AG09319 (cell line): ENCODE results near the gene PARN.

ENCODE experiments used
- DNase-seq: peaks from one replicate; pipeline ENCODE4 v3.0.0-alpha.2; 2010; ENCODE audit warnings: low read depth; ENCODE audit errors: extremely low read depth
- TF ChIP-seq, protein P1 (sequence below): IDR thresholded peaks from 2 replicates; pipeline ENCODE4 v1.5.1; 2011; ENCODE audit warnings: low read depth, mild to moderate bottlenecking, inconsistent platforms, low read length, moderate library complexity

Gene PARN

DNA sequence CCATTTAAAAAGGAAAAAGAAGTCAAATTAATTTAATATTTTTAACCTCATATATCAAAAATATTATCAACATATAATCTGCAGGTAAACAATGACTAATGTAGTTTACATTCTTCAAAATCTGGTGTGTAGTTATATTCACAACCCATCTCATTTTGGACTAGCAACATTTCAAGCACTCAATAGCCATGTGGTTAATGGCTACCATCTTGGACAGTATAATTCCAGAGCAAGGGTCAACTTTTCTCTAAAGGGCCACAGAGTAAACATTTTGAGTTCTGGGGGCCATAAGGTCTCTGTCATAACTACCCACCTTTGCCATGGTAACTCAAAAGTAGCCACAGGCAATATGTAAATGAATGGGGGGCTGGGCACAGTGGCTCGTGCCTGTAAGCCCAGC, 153.9 kb downstream of the PARN start:
- TF ChIP-seq, protein P1, sequence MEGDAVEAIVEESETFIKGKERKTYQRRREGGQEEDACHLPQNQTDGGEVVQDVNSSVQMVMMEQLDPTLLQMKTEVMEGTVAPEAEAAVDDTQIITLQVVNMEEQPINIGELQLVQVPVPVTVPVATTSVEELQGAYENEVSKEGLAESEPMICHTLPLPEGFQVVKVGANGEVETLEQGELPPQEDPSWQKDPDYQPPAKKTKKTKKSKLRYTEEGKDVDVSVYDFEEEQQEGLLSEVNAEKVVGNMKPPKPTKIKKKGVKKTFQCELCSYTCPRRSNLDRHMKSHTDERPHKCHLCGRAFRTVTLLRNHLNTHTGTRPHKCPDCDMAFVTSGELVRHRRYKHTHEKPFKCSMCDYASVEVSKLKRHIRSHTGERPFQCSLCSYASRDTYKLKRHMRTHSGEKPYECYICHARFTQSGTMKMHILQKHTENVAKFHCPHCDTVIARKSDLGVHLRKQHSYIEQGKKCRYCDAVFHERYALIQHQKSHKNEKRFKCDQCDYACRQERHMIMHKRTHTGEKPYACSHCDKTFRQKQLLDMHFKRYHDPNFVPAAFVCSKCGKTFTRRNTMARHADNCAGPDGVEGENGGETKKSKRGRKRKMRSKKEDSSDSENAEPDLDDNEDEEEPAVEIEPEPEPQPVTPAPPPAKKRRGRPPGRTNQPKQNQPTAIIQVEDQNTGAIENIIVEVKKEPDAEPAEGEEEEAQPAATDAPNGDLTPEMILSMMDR, result no peak
- no peak for DNase-seq

DNA sequence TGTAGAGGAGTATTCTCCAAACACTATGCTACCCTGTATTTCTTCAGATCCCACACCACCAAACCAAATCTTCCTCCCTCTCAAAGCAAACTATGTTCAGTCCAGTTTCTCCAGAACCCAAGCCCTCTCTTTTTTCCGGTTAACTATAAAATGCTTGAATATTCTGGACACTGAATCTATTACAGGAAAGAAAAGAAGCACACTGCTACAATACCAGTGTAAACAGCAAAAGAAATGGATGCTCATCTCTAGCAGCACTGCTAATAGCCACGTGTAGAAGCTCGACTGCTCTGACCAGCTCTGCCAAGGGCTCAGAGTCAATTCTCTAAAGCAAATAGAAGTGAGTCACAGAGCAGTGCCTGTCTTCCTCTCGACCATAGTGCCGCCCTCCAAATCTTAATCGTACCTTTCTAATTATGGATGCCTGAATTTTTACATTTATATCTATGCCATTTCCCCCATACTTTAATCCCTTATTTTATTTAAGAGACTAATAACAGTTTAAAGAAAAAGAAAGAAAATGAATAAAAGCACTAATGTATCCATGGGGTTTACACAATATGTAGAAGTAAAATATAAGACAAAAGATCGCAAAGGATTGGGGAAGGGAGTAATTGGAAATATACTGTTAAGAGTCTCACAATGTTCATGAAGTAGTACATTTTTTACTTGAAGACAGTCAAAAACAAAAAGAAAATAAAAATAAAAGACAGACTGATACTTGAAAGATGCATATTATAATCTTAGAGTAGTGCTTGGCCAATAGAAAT, 154.5 kb downstream of the PARN start:
- TF ChIP-seq, protein P1, result no peak
- no peak for DNase-seq

DNA sequence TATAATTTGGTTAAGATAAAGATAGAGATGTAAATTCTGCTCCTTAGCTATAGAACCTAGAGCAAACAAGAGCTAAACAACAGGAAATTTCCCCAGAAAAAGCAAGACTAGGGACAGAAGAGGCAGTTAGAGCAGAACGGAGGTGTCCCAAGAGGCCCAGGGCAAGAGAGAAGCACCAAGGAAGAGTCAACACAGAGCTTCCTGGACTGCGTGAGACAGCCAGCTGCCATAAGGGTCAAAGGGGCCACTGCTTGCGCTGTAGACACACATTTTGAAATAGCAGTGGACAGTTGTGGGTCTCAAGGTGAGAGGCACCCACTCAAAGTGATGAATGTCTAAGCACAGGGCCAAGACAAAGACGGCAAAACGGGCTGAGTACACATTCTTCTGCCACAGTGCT, 156.6 kb downstream of the PARN start:
- no peak for DNase-seq
- TF ChIP-seq, protein P1, result no peak

DNA sequence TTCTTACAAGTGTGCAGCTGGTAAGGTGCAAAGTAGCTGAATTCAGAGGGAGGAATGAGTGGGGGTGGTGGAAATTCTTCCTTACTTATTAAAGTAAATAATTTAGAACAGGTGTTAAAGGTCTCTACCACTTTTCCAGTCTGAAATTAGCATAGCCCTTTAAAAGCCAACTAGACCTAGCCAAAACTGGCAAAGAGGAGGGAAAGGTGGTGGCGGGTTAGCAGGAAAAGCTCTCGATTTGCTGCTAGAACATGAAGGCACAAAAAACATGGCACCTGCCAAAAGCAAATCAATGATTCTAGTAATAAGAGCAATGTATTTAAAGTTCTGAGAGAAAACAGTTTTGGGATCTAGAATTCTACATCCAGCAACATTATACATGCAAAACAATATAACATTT, 157.7 kb downstream of the PARN start:
- DNase-seq, result no peak
- TF ChIP-seq, protein P1, result no peak

DNA sequence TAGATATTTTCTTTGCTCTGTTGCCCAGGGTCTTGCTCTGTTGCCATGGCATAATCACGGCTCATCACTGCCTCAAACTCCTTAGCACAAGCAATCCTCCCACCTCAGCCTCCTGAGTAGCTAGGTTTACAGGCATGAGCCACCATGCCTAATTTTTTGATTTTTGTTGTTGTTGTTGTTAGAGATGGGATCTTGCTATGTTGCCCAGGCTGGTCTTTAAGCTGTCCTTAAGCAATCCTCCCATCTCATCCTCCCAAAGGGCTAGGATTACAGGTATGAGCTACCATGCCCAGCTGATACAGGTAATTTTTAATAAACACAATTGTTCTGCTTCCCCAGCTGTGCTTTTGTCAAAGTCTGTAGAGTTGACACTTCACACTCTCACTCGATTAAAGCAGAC, 159.3 kb downstream of the PARN start:
- TF ChIP-seq, protein P1, result no peak
- DNase-seq, result no peak

DNA sequence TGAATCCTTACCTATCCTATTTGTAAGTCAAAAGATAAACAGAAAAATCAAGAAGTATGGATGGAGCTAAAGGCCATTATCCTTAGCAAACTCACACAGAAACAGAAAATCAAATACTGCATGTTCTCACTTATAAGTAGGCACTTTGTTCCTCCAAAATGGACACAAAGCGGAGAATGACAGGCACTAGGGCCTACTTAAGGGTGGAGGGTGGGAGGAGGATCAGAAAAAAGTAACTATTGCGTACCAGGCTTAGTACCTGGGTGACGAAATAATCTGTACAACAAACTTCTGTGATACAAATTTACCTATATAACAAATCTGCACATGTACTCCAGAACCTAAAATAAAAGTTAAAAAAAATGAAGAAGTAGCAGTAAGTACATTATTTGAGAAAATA, 164.3 kb downstream of the PARN start:
- TF ChIP-seq, protein P1, result no peak
- DNase-seq, result no peak

DNA sequence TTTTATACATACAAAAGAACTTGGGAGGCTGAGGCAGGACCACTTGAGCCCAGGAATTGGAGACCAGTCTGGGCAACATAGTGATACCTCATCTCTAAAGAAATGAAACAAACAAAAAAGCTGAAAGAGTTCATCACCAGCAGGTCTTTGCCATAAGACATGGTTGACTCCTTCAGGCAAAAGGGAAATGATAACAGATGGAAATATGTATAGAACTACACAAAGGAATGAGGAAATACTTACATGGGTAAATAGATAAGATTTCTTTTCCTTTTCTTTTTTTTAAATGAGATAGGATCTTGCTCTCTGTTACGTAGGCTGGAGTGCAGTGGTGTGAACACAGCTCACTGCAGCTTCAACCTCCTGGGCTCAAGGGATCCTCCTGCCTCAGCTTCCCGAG, 165.3 kb downstream of the PARN start:
- TF ChIP-seq, protein P1, result no peak

More for the DNA sequence above, 165.3 kb downstream of the PARN start:
- DNase-seq, result no peak
